Astrocyte (in vitro differentiated cells and primary cell): ENCODE results near the gene CACHD1. TPM values are rescaled to one million over a fixed set of nuclear protein-coding genes. Genes with fewer than 3 reads are reported as not detected.

ENCODE experiments used
- DNase-seq: peaks from one replicate; pipeline ENCODE4 v3.0.0-alpha.2; 2010; ENCODE audit warnings: low read depth
- FAIRE-seq: peaks from 2 replicates; lab custom pipeline; 2011; peaks lifted over from hg19 to GRCh38; lab: Jason Lieb, UNC
- H2AFZ ChIP-seq: 2 replicates; pipeline ENCODE4 v1.6.0; 2012; ENCODE audit warnings: low read depth, low read length, inconsistent platforms
- H3K27ac ChIP-seq: 2 replicates; pipeline ENCODE4 v1.5.1; 2011; ENCODE audit warnings: low read depth, low read length, inconsistent platforms
- H3K27me3 ChIP-seq: 2 replicates; pipeline ENCODE4 v1.6.0; 2011; ENCODE audit warnings: low read length, inconsistent platforms; ENCODE audit not compliant: insufficient read depth
- H3K36me3 ChIP-seq: 2 replicates; pipeline ENCODE4 v1.5.1; 2011; ENCODE audit warnings: low read length, inconsistent platforms; ENCODE audit not compliant: insufficient read depth
- H3K4me1 ChIP-seq: 2 replicates; pipeline ENCODE4 v1.5.1; 2011; ENCODE audit warnings: low read length, inconsistent platforms; ENCODE audit not compliant: insufficient read depth
- H3K4me2 ChIP-seq: 2 replicates; pipeline ENCODE4 v1.6.0; 2012; ENCODE audit warnings: low read length, inconsistent platforms
- H3K4me3 ChIP-seq: 2 replicates; pipeline ENCODE4 v1.5.1; 2011; ENCODE audit warnings: low read depth, mild to moderate bottlenecking, low read length, inconsistent platforms; ENCODE audit not compliant: insufficient read depth
- H3K79me2 ChIP-seq: 2 replicates; pipeline ENCODE4 v1.6.0; 2012; ENCODE audit warnings: mild to moderate bottlenecking, low read length, inconsistent platforms; ENCODE audit not compliant: insufficient read depth
- H3K9ac ChIP-seq: 2 replicates; pipeline ENCODE4 v1.6.0; 2012; ENCODE audit warnings: mild to moderate bottlenecking, low read length, inconsistent platforms
- H3K9me3 ChIP-seq: 2 replicates; pipeline ENCODE4 v1.5.1; 2012; ENCODE audit warnings: low read depth, mild to moderate bottlenecking, low read length, inconsistent platforms; ENCODE audit not compliant: insufficient read depth
- H4K20me1 ChIP-seq: 2 replicates; pipeline ENCODE4 v1.6.0; 2012; ENCODE audit warnings: low read length, inconsistent platforms; ENCODE audit not compliant: insufficient read depth
- H3K27ac Mint-ChIP-seq: one replicate; pipeline ENCODE4 v1.8.0; 2021; ENCODE audit warnings: mild to moderate bottlenecking, mixed read lengths; ENCODE audit not compliant: unreplicated experiment
- H3K27me3 Mint-ChIP-seq: one replicate; pipeline ENCODE4 v1.8.0; 2021; ENCODE audit warnings: low read depth, mixed read lengths; ENCODE audit not compliant: unreplicated experiment
- H3K36me3 Mint-ChIP-seq: one replicate; pipeline ENCODE4 v1.8.0; 2021; ENCODE audit warnings: low read depth, mixed read lengths; ENCODE audit not compliant: unreplicated experiment
- H3K4me1 Mint-ChIP-seq: one replicate; pipeline ENCODE4 v1.8.0; 2021; ENCODE audit warnings: low read depth, mixed read lengths; ENCODE audit not compliant: unreplicated experiment
- H3K4me3 Mint-ChIP-seq: one replicate; pipeline ENCODE4 v1.8.0; 2021; ENCODE audit warnings: mild to moderate bottlenecking, moderate library complexity, mixed read lengths; ENCODE audit not compliant: unreplicated experiment
- H3K9me3 Mint-ChIP-seq: one replicate; pipeline ENCODE4 v1.8.0; 2021; ENCODE audit warnings: mild to moderate bottlenecking, mixed read lengths; ENCODE audit not compliant: unreplicated experiment
- EZH2 ChIP-seq: IDR thresholded peaks from 2 replicates; pipeline ENCODE4 v1.6.1; 2012; ENCODE audit warnings: mild to moderate bottlenecking, low read length, inconsistent platforms; ENCODE audit not compliant: insufficient read depth
- total RNA-seq: library from RNA; stranded (reverse); gene quantifications from 2 replicates; pipeline ENCODE4 v1.2.1, GENCODE V29; 2021
- TF ChIP-seq, protein P1 (sequence below): IDR thresholded peaks from 2 replicates; pipeline ENCODE4 v1.5.1; 2011; ENCODE audit warnings: low read depth, mild to moderate bottlenecking, inconsistent platforms, low read length, moderate library complexity; ENCODE audit not compliant: insufficient read depth

The CACHD1 gene
- total RNA-seq, 1 donor from 2014 or later, result 21.2 TPM

DNA sequence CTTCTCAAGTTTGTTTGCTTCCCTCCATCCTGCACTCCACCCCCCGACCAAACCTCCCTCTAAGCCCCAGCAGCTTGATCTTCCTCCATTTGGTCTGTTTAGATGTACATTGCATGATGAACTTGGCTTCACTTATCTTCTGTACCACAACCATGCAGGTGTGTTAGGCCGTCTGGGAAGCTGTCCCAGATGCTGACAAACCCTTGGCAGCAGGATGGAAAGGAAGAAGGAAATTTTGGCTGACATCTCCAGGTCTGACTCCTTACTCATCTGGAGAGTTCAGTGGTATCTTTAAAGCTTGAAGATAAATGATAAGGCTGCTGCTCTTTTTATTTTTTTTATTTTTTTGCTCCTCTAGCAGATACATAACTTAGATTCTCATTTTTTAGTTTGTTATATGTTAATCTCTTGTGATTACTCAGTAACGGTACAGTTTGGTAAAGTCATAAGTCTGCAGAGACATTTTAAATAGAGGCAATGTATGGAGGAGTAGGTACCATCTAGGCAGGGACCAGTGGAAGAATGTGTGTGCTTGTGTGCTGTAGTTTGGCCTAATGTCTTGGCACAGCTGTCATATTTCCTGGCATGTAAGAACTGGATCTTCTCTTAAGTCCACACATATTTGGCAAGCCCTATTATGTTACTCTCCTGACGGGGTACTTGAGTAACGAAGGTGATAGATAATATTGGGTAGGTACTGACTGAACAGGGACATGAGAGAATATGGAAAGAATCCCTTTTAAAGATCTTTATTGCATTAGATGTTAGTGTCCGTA is 79.7 kb downstream of the CACHD1 start:
- Histone ChIP-seq H4K20me1 (peaks cover 4% of the 10 kb centered on the region), H3K27ac (no peak overlapping the region), H3K27me3 (no peaks in the 10 kb centered on the region), H3K9me3 (no peaks in the 10 kb centered on the region), H3K9ac (no peak overlapping the region), H3K4me3 (no peak overlapping the region), H2AFZ (no peak overlapping the region), H3K79me2 (no peaks in the 10 kb centered on the region), H3K4me2 (no peak overlapping the region), H3K4me1 (no peaks in the 10 kb centered on the region), H3K36me3 (no peaks in the 10 kb centered on the region)
- no peaks in the 10 kb centered on the region for H3K36me3 Mint-ChIP-seq
- TF ChIP-seq, protein P1, sequence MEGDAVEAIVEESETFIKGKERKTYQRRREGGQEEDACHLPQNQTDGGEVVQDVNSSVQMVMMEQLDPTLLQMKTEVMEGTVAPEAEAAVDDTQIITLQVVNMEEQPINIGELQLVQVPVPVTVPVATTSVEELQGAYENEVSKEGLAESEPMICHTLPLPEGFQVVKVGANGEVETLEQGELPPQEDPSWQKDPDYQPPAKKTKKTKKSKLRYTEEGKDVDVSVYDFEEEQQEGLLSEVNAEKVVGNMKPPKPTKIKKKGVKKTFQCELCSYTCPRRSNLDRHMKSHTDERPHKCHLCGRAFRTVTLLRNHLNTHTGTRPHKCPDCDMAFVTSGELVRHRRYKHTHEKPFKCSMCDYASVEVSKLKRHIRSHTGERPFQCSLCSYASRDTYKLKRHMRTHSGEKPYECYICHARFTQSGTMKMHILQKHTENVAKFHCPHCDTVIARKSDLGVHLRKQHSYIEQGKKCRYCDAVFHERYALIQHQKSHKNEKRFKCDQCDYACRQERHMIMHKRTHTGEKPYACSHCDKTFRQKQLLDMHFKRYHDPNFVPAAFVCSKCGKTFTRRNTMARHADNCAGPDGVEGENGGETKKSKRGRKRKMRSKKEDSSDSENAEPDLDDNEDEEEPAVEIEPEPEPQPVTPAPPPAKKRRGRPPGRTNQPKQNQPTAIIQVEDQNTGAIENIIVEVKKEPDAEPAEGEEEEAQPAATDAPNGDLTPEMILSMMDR, result no peak
- TF ChIP-seq EZH2, result no peak
- no peaks in the 10 kb centered on the region for H3K27me3 Mint-ChIP-seq
- FAIRE-seq, result no peak
- no peaks in the 10 kb centered on the region for H3K9me3 Mint-ChIP-seq
- no peak overlapping the region for H3K4me3 Mint-ChIP-seq
- peaks cover 16% of the 10 kb centered on the region for H3K4me1 Mint-ChIP-seq
- H3K27ac Mint-ChIP-seq, result no peak overlapping the region
- DNase-seq, result peak; percentile 56

DNA sequence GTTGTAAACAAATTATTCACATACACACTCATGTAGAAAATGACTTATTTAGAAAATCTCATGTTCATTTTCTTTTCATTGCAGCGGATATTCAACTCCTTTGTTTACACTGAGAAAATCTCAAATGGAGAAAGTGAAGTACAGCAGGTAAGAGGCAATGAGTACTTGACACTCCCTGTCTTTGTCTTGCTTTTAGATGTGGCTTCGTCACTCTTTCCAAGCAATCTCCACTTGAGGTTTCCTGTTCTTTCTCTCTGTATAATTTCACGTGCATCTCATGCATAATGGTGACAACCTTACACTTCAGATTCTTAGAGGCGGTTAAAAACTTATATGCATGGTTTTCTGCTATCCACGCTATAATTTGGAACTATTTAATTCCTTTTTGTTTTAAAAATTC is 80.6 kb downstream of the CACHD1 start:
- no peak overlapping the region for H3K4me2 ChIP-seq
- no peak overlapping the region for H3K27ac ChIP-seq
- TF ChIP-seq EZH2, result no peak
- TF ChIP-seq, protein P1, result no peak
- H3K9ac ChIP-seq, result no peak overlapping the region
- H3K79me2 ChIP-seq, result no peaks in the 10 kb centered on the region
- H3K9me3 ChIP-seq, result no peaks in the 10 kb centered on the region
- FAIRE-seq (no peak), DNase-seq (no peak)
- no peaks in the 10 kb centered on the region for H3K36me3 ChIP-seq
- no peaks in the 10 kb centered on the region for H3K4me1 ChIP-seq
- no peaks in the 10 kb centered on the region for H3K27me3 Mint-ChIP-seq
- no peak overlapping the region for H2AFZ ChIP-seq
- H3K9me3 Mint-ChIP-seq, result no peaks in the 10 kb centered on the region
- H3K27me3 ChIP-seq, result no peaks in the 10 kb centered on the region
- no peak overlapping the region for H3K27ac Mint-ChIP-seq
- H3K36me3 Mint-ChIP-seq, result no peaks in the 10 kb centered on the region
- H4K20me1 ChIP-seq, result peaks cover 4% of the 10 kb centered on the region
- H3K4me3 ChIP-seq, result no peak overlapping the region
- H3K4me1 Mint-ChIP-seq, result peaks cover 10% of the 10 kb centered on the region
- H3K4me3 Mint-ChIP-seq, result no peak overlapping the region
